B cell (primary cell): ENCODE measurements around the gene SCAMP4.

Source experiments
- CTCF ChIP-seq: fragments of 200-600 bp; IDR thresholded peaks from one replicate; pipeline ENCODE4 v1.8.0; 2022; ENCODE audit warnings: antibody characterized with exemption, mild to moderate bottlenecking
- EZH2 ChIP-seq: IDR thresholded peaks from 2 replicates; pipeline ENCODE4 v1.6.1; 2012; ENCODE audit warnings: borderline replicate concordance, low read depth, mild to moderate bottlenecking, moderate library complexity, low read length; ENCODE audit not compliant: insufficient read depth, poor library complexity, severe bottlenecking

DNA sequence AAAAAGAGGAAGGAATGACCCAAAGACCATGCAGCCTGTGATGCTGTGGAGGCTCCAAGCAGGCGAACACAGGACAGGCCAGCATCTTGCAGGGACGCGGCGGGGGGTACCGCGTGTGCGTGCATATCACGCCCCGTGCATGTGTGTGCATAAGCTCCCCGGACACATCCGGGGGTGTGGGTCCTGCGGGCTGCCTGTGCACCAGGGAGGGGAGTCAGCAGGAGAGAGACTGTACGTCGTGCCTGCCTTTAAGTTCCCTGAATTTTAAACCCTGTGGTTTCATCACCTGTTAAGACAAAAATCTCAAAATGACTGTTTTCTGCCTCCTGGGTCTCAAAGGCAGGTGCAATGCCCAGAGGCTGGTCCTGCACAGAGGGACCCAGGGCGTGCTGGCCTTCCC is 16.6 kb downstream of the SCAMP4 start:
- TF ChIP-seq CTCF (no peak), EZH2 (no peak)
